HG03064 (cell line): ENCODE measurements around the gene AP5B1.

ENCODE experiments used
- ATAC-seq: cut with Tn5 transposase; IDR thresholded peaks from one replicate; pipeline ENCODE4 v1.9.1; 2021; ENCODE audit warnings: low read depth; ENCODE audit not compliant: unreplicated experiment

Gene AP5B1, protein sequence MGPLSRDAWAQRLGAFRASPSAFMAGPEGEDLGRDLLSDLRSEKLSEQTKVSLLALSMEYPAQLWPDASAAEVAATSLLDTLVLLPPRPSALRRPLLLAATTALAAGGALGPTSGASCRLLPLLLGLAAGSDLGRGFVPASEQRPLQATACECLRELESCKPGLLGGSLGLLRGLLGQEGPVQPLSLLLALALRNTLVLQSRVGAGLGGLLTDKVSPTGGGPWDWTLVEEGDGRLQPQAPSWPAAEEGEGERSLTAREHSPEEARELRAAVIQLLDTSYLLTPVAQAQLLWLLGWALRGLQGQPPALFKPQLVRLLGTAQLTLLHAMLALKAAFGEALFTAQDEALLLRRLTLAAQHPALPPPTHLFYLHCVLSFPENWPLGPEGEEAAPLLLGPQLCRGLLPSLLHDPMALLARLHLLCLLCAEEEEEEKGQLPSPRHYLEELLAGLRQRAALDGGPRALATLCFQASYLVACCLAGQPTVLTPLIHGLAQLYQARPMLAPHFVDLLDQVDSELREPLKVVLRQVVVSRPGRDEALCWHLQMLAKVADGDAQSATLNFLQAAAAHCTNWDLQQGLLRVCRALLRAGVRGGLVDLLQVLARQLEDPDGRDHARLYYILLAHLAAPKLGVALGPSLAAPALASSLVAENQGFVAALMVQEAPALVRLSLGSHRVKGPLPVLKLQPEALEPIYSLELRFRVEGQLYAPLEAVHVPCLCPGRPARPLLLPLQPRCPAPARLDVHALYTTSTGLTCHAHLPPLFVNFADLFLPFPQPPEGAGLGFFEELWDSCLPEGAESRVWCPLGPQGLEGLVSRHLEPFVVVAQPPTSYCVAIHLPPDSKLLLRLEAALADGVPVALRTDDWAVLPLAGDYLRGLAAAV

DNA sequence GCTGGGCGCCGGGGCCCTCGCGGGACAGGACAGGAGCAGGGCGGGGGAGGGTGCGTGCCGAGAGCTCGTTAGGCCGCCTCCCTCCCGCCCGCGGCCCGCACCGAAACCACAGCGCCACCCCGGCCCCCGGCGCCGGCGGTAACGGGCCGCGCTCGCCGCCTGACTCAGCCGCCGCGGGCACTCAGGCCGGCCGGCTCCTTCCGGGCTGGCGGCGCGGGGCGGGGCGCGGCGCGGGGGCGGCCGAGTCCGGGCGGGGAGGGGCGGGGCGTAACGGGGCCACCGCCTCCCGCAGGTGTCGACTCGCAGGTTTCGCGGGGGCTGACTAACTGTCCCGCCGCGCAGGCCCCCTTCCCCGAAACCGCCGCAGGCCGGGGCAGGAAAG, at the start of gene AP5B1:
TSS of gene AP5B1 (minus strand) at position 207 of the 382 bp plus-strand sequence. CDS start 385 bp downstream, outside the sequence.
- peak; percentile 48 for ATAC-seq

DNA sequence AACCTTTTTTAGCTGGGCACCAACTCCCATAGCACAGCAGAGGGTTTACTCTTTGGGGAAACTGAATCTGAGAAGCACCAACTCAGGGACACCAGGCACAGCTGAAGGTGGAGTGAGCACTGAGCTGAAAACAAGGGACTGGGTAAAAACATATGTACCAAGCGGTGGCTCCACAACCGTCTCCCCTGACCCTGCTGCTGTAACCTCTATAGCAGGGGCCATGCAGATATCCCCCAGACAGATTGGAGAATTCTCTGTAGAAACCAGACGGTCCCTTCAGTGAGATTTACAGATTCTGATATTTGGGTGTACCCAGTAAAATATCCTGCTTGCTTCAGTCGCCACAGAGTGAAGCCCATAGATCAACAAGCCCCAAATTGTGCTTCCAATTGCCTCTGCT, 48.7 kb upstream of the AP5B1 start:
- ATAC-seq = no peak

DNA sequence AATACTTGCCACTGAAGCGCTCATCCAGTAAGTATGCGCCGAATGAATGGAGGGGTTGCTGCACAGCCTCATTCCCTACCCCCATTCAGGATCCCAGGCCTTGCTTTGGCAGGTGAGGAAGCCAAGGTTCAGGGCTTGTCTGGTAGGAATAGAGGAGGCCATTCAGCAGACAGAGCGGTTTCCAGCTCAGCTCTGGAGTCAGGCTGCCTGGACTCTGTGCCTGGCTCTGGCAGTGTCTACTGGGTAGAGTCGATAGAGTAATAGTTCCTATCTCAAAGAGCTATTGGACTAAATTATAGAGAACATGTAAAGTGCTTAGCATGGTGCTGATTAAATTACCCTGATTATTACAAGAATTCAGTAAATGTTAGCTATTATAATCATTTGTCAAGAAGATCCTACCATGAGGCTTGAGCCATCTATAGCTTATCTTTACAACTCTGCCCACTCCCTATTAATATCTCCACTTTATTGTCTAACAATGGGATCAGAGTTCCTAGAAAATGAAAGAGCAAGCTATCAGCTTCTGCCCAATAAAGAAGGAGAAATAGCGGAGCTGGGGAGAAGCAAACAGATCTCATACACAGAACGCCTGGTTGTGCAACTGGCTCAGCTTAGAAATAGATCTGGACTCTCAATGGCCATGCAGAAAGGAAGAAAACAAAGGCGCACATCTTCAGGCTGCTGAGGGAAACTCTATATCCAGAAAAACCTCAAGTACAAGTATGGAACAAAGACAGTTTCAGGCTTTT, 46.4 kb upstream of the AP5B1 start:
- ATAC-seq = no peak

DNA sequence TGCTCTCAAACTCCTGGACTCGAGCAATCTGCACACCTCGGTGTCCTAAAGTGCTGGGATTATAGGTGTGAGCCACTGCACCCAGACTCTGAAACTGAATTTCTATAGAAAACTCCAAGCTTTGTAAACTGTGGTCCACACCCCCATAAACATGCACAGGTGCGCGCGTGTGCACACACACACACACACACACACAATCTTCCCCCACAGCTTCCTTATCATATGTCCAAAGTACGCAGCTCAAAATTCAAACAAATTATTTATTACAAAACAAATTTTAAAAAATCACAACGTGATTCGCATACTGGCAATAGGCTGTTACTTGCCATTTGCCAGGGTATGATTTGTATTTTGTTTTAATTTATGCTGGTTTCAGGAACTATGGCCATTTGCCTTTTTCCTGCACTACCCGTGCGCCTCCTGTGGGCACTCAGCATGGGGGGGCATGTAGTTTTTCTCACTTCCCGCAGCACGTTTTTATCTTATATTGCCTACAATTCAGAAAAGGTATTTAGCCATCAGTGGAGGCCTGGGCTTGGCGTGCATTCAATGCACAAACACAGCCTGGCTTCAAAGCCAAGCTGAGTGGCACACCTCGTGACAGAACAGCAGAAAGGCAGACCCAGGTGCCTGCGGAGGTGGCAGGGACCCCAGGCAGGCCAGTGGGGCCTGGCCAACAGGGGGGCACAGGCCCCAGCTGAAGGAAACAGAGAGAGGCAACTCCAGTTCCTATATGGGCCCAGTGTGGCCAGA, 42.2 kb upstream of the AP5B1 start:
- ATAC-seq = no peak

DNA sequence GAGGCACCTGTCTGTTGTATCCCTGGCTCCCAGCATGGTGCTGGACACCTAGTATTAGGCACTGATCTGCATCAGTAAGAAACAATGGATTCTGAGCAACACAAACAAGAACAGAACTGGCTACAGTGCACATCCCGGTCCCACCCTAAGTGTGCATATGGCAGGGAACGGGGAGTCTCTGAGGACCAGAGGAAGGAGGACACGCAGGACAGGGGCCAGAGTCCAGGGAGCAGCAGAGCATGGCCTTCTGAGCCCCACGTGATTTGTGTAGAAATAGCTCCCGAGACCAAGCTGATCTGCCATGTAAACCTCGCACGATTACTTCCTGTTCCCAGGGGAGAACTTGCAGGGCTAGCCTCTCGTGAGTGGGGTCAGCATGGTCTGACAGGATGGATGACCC, 40.3 kb upstream of the AP5B1 start:
- ATAC-seq = no peak

DNA sequence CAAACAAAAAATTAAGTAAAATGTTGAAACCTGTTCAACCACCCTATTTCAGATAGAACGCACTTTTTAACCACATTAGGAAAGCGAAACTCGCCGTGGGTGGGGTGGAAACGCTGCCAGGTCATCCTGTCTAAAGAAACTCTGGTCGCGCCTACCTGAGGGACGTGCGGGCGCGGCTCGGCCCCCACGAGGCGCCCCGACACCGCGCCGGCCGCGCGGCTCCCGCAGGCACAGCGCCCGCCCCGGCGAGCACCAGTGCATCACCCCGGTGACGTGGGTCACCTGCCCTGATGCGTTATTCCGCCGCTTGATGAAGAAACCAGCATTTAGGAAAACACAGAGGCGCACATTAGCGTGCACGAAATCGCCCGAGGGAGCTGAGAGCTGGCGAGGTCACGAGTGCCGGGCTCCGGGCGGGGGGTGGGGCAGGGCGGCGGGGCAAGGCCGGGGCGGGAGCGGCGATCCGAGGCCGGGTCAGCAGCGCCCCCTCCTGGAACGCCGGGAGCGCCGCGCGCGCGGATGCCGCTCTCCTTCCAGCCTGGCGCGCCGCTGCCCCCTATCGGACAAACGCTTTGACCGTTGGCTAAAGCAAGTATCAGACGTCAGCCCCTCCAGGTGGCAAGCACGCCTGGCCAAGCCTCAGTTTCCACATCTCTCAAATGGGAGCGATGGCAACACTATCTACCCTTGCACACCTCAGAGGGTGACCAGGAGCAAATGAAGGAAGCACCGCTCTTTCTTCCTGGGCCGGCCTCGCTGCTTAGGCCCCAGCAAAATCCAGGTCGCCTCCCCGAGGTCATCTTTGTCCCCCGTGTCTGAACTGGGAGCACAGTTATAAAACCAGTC, 37.3 kb upstream of the AP5B1 start:
- peak; percentile 70 for ATAC-seq

DNA sequence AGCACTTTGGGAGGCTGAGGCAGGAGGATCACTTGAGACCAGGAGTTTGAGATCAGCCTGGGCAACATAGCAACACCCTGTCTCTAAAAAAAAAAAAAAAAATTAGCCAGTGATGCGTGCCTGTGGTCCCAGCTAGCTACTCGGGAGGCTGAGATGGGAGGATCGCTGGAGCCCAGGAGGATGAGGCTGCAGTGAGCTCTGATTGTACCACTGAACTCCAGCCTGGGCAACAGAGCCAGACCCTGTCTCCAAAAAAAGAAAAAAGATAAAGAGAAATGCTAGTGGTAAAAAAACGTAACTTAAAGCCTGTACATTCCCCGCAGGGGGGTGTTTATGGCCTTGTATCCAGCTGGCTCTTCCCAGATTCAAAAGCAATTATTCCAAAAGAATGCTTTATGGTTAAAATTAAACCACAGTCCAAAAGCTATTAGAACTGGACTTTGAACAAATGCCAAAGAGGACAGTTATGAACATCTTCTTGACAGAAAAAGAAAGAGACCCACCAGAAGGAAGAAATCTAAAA, 36.6 kb upstream of the AP5B1 start:
- ATAC-seq = no peak

DNA sequence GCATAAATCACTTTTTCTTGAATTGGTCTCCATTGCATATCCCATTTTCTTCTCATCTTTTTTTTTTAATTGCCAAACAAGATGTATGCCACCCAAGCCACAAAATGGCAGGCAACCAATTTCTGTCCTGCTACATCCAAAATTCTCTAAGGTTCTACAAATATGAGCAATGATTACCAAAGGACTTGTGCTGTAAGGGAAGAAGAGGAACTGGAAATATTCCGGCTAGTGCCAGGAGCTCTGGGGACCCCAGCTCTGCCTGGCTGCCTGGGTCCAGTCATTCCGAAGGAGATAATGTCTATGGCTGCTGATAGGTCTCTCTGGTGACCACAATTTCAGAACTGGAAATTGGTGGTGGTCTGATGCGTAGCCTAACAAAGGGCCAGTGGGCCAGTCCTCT, 35.9 kb upstream of the AP5B1 start:
- ATAC-seq = no peak

DNA sequence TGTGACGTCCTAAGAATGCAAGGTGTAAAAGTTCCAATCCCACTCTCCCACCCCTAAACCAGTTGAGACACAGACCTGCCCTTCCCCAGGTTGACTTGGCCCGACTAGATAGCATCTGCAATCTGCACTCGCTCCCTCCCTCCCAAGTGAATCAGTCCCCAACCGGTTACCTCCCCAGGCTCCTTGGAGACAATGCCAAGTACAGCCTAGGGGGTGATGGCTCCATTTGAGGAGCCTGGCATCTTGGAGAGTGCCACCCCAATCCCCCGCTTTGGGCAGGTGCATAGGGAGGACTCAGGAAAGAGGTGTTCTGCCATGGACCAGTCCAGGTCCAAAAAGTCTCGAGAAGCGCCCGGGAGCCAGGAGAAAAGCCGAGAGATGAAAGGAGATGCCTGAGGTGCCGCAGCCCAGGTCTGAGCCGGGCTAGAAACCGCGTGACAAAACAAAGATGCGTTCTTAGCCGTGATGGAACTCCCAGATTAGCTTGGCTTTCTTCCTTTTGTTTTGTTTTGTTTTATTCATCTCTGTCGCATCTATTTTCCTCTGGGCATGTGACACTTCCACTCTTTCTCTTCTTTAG, 34.3 kb upstream of the AP5B1 start:
- no peak for ATAC-seq

DNA sequence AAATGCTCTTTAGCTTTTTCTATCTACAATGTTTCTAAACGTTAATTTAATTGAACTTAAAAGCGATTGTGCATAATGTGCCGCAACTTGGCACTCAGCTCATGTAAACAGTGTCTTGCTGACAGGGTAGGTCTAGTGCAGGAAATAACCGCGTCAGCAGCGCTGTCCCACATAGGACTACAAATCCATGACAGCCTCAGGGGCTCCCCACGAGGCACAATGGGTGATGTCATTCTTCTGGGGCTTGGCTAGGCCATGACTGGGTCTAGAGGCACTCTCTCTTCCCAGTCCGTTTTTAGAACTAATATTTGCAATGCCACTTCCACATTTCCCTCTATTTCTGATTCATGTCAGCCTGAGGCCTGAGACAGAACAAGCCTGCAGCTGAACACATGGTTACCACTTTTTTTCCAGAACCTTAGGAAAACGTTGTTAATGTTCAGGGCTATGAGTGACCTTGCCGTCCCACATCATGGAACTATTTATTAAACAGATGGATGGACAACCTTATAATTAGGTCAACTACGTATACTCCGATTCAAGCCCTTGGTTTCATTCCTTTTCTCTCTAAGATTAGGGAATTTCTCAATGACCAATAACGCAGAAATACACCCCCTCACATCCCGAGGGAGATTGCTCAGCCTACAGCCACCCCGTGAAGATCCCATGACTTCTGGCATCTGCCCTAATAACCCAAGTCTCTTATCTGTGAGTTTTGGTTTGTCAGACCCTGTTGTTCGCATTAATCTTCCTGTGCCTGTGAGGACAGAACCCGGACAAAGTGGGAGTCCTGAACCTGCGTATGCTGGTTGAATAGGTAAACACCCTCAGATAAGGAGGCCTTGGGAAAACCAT, 33.6 kb upstream of the AP5B1 start:
- ATAC-seq = no peak

DNA sequence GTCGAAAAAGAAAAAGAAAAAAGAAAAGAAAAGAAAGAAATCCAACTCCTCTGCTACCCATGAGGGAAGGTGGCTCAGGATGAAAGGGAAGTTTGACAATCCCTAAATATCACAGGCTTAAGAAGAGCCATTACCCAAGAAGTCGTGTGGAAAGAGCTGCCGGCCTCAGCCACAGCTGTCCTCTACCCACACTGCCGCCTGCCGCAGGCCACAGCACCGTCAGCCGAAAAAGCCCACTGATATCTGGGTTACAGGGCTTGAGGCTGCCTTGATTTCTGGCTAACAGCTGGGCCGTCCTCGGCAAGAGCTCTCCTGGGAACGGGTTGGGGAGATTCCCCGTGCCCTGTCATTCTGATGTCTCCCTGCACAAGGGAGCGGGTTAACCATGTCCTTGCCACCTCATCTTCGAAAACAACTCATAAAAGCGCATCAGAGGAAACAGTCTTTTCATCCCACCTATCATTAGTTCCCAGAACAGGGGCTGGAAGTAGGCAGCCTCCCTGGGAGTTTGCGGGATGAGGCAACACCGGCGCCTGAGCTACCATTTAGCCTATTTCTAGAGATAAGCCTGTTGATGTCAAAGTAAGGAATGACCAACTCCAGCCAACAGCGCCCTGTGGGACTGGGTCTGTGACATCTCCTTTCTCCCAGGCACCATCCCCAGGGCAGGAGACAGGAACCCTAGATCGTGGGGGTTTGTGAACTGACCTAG, 31.1 kb upstream of the AP5B1 start:
- no peak for ATAC-seq

DNA sequence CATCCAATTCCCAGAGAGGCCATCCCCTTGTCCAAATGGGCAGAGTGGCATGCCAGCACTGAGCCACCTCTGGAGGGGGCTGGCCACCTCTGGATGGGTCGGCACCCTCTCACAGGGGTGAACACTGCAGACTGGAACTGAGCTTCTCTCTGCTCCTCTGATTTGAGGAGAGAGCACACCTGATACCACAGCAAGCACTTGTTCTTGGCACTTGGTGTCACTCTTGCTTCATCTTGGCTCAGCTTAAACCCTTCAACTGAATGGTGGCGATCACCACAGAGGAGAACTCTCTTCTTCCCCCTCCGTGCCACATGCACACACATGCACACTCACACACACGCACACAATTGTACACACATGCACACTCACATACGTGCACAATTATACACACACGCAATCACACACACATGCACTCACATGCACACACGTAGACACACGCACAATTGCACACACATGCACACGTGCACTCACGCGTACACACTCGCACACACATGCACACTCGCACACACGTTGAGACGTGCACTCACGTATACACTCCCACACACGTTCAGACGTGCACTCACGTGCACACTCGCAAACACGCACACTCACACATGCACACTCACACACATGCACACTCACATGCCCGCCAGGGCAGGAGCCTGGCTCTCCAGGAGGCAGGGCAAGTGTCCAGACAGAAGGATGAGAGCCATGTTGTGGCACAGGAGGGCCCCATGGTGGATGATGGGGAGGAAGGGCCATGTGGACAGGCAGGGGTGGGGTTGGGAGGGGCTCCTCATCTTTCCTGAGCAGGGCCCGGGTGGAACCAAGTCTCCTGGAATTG, 29.5 kb upstream of the AP5B1 start:
- ATAC-seq = no peak

DNA sequence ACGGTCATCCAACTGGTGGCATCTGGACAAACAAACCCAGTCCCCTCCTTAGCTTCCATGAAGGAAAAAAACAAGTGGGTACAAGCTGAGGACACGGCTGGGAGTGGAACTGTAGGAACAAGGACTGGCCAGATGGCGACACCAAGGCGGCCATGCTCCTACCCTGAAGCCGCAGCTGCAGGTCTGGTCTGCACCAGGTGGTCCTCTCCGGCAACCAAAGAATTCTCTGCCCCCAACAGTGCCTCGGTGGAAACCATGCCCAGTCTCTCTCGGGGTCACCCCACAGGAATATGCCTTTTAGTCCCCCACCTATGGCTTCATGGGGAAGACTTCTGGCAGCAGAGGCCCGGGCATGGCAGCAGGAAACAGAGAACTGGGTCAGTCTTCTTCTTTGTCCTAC, 28.7 kb upstream of the AP5B1 start:
- ATAC-seq = no peak

DNA sequence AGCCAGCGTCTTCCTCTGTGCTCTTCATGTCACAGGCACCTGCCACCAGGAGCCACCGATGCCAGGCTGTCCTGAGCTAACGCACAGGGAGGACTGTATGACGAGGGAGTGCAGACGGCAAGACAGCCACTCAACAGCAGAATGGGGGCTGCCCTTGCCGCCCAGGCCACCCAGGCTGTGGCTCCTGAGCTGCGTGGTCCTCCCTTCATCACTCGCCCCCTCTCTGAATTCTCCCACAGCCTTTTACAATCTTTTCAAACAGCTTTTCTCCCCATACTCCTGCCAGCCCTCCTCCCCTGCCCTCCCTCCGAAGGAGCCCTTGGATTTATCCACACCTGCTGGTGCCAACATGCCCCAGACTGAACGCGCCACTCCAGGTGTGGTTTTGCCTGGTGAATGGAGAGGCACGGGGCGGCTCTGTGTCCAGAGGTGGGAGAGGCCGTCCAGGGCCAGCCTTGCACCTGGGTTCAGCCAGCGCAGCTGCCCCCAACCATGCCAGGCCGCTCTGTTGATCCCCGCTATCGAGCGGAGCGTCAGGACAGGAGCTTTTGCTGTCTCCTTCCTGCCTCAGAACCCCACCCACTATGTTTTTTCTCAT, 28.1 kb upstream of the AP5B1 start:
- ATAC-seq = no peak

DNA sequence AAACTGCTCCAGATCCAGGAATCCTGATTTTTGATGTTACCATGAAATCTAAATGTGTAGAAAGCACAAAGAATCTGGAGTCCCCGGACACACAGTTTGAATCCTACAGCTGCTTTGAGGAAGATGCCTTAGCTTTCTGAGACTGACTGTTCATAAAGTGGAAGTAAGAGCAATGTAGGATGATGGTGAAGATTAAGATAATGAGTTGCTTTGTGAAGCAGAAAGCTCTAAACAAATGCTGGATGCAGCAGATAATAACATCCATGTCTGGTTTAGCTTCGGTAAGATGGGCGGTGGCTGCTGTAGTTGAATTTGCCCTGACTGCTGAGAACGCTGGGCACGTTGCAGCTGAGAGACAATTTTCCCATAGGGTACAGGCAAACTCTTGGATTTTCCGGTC, 26.2 kb upstream of the AP5B1 start:
- no peak for ATAC-seq
